Psoas muscle (tissue), 8 donors: Measurements from ENCODE around the gene MTRF1. TPM values are rescaled to one million over a fixed set of nuclear protein-coding genes. Genes with fewer than 3 reads are reported as not detected.

Experiments
- ATAC-seq, 4 donors: fragments of 200-7000 bp; cut with Tn5 transposase; one replicate each; pipeline ENCODE4 v1.9.1; 2020; ENCODE audit warnings: moderate library complexity in 3 of 4, mild to moderate bottlenecking in 2 of 4
- DNase-seq, 2 donors: peaks; one replicate each; pipeline ENCODE4 v3.0.0-alpha.2; 2020
- H3K27ac ChIP-seq: fragments of 200-600 bp; one replicate; pipeline ENCODE4 v1.8.0; 2022
- H3K27me3 ChIP-seq, 3 donors: fragments of 200-600 bp in 1 of 3; one replicate each; pipeline versions ENCODE4 v1.6.1 to v1.8.0; 2013 to 2022; ENCODE audit warnings: low read length in 2 of 3, mild to moderate bottlenecking in 2 of 3, moderate library complexity in 1 of 3; ENCODE audit not compliant: insufficient read depth in 3 of 3
- H3K36me3 ChIP-seq, 2 donors: fragments of 200-600 bp in 1 of 2; one replicate each; pipeline versions ENCODE4 v1.6.1 to v1.8.0; 2013 to 2022; ENCODE audit warnings: low read depth in 1 of 2, mild to moderate bottlenecking in 1 of 2, moderate library complexity in 1 of 2; ENCODE audit not compliant: insufficient read depth in 1 of 2
- H3K4me1 ChIP-seq: fragments of 200-600 bp; one replicate; pipeline ENCODE4 v1.8.0; 2022
- H3K4me3 ChIP-seq: fragments of 200-600 bp; one replicate; pipeline ENCODE4 v1.8.0; 2022; ENCODE audit warnings: mild to moderate bottlenecking
- H3K9me3 ChIP-seq: fragments of 200-600 bp; one replicate; pipeline ENCODE4 v1.8.0; 2022
- WGBS, 3 donors: extraction: QIAGEN DNeasy Blood & Tissue Kit; methylation state at CpG; one replicate each; pipeline versions ENCODE4 v1.1.6 to v1.1.7; 2013; 5-methylcytosine and 5-hydroxymethylcytosine counted together
- intact Hi-C, 2 donors: fragments of 100-400 bp; cut with DNase I; formaldehyde crosslinking; loops; one replicate each; pipeline versions ENCODE4 v1.11.0 to v1.14.2; 2022
- polyA plus RNA-seq, 3 donors: library from polyadenylated mRNA; stranded (reverse); fragments of 200-250 nt; gene quantifications; one replicate each; pipeline ENCODE4 v1.2.3, GENCODE V29; 2013
- total RNA-seq, 4 donors: library from RNA; stranded (reverse); fragmentation: NEBNext Ultra II Directional in 2 of 4; extraction: Animal tissue kit (Norgen Biotek cat#: 25700) in 2 of 4; gene quantifications; one replicate each; pipeline versions ENCODE4 v1.2.1 to v1.2.4, GENCODE V29; 2021 to 2023
- TF ChIP-seq, protein P1 (sequence below): fragments of 200-600 bp; IDR thresholded peaks from one replicate; pipeline ENCODE4 v1.8.0; 2022; ENCODE audit warnings: antibody characterized with exemption
- donor health status: healthy with polysubstance abuse.
- donor health status: DM: no; HTN: no; CAD: no; lungs with moderate emphysema.
- donor health status: Bipolar disorder and iron deficiency.
- donor health status: healthy.
- donor health status: DM: yes; HTN: yes; CAD: no.
- donor health status: DM: no; HTN: no; CAD: no.
- donor health status: DM: no; HTN: no; CAD: no.
- donor health status: DM: yes; HTN: yes; CAD: no.

MTRF1 gene
- total and polyA plus RNA-seq, 7 donors: 8.7 to 29.6 (median 12.5) TPM

DNA sequence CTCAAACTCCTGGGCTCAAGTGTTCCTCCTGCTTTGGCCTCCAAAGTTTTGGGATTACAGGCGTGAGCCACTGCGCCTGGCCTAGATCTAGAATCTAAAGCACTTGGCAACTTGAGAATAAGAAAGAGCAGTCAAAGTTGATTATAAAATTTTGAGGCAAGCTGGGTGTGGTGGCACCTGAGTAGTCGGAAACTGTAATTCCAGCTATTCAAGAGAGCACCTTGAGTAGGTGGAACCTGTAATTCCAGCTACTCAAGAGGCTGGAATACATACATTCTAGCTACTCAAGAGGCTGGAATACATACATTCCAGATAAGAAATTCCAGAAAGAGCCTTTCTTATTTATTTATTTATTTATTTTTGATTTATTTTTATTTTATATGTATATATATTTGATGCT, 39.4 kb upstream of the MTRF1 start:
- no peak overlapping the region for H3K27ac ChIP-seq
- TF ChIP-seq, protein P1, sequence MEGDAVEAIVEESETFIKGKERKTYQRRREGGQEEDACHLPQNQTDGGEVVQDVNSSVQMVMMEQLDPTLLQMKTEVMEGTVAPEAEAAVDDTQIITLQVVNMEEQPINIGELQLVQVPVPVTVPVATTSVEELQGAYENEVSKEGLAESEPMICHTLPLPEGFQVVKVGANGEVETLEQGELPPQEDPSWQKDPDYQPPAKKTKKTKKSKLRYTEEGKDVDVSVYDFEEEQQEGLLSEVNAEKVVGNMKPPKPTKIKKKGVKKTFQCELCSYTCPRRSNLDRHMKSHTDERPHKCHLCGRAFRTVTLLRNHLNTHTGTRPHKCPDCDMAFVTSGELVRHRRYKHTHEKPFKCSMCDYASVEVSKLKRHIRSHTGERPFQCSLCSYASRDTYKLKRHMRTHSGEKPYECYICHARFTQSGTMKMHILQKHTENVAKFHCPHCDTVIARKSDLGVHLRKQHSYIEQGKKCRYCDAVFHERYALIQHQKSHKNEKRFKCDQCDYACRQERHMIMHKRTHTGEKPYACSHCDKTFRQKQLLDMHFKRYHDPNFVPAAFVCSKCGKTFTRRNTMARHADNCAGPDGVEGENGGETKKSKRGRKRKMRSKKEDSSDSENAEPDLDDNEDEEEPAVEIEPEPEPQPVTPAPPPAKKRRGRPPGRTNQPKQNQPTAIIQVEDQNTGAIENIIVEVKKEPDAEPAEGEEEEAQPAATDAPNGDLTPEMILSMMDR: no peak
- DNase-seq: no peak
- WGBS, 3 donors: 97 to 98% (median 98%) methylated on average over 3 of the region's 3 CpGs
- no peaks in the 10 kb centered on the region for H3K4me1 ChIP-seq
- H3K9me3 ChIP-seq: no peaks in the 10 kb centered on the region
- H3K27me3 ChIP-seq: no peaks in the 10 kb centered on the region
- no peak for ATAC-seq
- intact Hi-C loops: no loop called here
- H3K4me3 ChIP-seq: no peak overlapping the region
- no peaks in the 10 kb centered on the region for H3K36me3 ChIP-seq

DNA sequence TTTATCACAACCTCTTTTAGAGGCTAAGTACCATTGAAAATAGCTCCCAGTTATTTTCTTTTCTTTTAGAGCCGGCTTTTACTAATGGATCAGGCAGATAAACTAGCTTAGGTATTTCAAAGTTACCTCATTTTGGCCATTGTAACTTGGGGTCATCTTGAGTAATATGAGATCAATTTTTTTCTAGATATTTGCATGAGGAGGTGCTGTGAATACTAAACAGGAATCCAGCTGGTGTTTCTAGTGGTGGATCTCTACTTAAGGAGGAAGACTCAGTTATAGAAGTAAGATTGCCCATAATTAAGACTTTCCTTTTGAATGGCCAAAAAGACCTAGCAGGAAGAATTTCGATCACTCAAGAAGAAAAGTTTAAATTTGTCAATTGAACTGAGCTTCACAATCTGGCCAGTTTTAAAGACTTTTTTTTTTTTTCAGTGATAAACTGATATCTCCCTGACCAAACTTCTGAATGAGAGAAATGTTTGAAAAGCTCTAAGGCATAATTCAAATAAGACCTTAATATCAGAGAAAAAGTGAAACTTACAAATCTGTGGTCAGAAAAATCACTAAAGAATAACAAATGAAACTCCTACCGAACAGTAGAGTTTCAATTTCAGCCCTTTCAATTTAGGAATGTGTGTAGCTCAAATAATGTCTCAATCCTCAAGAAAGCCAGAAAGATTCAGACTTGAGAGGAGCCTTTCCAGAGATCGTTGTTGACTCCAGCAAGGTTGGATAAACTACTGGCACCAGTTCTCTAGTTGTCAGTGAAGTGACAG, 36.1 kb upstream of the MTRF1 start:
- H3K36me3 ChIP-seq: no peaks in the 10 kb centered on the region
- 90 to 93% (median 92%) methylated on average over 4 of the region's 4 CpGs for WGBS, 3 donors
- no peak overlapping the region for H3K27ac ChIP-seq
- TF ChIP-seq, protein P1: no peak
- H3K9me3 ChIP-seq: no peaks in the 10 kb centered on the region
- intact Hi-C loops: no loop called here
- no peaks in the 10 kb centered on the region for H3K27me3 ChIP-seq
- H3K4me3 ChIP-seq: no peak overlapping the region
- no peaks in the 10 kb centered on the region for H3K4me1 ChIP-seq
- ATAC-seq (no peak), DNase-seq (no peak)

DNA sequence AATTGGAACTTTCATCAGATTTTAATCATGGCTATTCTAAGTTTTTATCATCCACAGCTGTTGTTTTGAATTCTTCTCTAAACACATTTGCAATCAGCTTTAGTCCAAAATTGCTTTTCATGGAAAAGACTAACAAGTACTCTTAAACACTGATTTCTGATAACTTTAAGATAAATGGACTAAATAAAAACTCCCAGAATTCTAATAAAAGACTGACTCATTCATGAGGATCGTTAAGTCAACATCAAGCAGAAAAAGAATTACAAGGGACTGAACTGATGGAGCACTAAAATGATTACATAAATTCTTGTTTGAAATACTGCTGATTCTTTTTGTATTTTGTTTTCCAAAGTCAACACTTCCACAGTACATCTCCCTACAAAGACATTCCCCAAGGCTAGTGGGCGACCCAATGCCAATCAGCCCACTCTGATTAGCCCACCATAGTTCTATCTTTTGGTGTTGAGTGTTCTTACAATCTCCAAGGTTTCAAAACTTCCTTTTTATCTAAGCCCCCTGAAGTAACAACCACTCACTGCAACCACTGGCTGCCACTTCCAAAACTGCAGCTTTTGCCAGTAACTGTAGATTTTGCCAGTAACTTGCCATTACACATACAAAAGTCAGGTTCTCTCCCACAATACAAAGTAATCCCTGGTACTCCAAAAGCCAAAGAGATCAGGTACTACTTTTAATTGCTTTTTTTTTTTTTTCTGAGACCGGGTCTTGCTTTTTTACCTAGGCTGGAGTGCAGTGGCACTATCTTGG, 33.7 kb upstream of the MTRF1 start:
- WGBS, 3 donors: 77 to 83% (median 78%) methylated on average over 3 of the region's 3 CpGs
- no peaks in the 10 kb centered on the region for H3K36me3 ChIP-seq
- H3K27me3 ChIP-seq: no peaks in the 10 kb centered on the region
- no peak overlapping the region for H3K4me3 ChIP-seq
- no peak overlapping the region for H3K27ac ChIP-seq
- intact Hi-C loops: no loop called here
- ATAC-seq (no peak), DNase-seq (no peak)
- H3K9me3 ChIP-seq: peaks cover 9% of the 10 kb centered on the region
- no peaks in the 10 kb centered on the region for H3K4me1 ChIP-seq
- TF ChIP-seq, protein P1: no peak

DNA sequence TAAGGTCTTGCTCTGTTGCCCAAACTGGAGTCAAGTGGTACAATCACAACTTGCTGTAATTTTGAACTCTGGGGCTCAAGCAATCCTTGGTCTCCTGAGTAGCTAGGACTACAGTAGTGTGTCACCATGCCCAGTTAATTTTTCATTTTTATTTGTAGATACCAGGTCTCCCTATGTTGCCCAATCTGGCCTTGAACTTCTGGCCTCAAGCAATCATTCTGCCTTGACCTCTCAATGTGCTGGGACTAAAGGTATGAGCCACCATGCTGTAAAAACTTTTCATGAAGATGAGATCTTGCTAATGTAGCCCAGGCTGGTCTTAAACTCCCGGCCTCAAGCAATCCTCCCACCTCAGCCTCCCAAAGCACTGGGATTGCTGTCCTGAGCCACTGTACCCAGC, 32.6 kb upstream of the MTRF1 start:
- TF ChIP-seq, protein P1: no peak
- Histone ChIP-seq H3K4me1 (no peaks in the 10 kb centered on the region), H3K27me3 (no peaks in the 10 kb centered on the region), H3K4me3 (no peak overlapping the region), H3K27ac (no peak overlapping the region), H3K36me3 (no peaks in the 10 kb centered on the region), H3K9me3 (peaks cover 9% of the 10 kb centered on the region)
- DNase-seq (no peak), ATAC-seq (no peak)
- 86 to 96% (median 94%) methylated on average over 1 of the region's 1 CpG for WGBS, 3 donors
- intact Hi-C loops: no loop called here
